WI38 (cell line): Measurements from ENCODE around the gene LAMC3.
"Not testable (repeated sequence)": the region's sequence is repeated elsewhere in the genome, so short reads cannot be mapped to it uniquely, and the experiment has no call there.

Source experiments
- H3K4me3 ChIP-seq: 2 replicates; pipeline ENCODE4 v1.5.1; 2011; ENCODE audit warnings: low read depth, mild to moderate bottlenecking, control low read depth, low read length
- TF ChIP-seq, protein P1 (sequence below): IDR thresholded peaks from 2 replicates; pipeline ENCODE4 v1.5.1; 2012; ENCODE audit warnings: low read depth, mild to moderate bottlenecking, control low read depth, low read length

LAMC3 gene

DNA sequence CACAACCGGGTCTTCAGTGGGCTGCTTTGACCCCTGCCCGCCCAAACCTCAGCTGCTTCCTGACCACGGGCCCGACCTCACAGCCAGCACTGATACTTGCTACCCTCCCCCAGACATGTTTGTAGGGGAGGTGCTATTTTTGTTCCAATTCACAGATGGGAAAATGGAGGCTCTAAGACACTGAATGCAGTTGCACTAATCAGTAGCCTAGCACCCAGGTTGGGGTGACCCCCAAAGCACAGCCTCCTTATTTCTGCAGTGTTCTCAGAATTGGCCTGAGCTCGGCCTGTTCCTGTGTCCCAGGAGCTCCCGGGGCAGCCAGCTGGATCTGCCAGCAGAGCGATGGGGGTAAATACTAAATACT is 22.6 kb downstream of the LAMC3 start:
- TF ChIP-seq, protein P1, sequence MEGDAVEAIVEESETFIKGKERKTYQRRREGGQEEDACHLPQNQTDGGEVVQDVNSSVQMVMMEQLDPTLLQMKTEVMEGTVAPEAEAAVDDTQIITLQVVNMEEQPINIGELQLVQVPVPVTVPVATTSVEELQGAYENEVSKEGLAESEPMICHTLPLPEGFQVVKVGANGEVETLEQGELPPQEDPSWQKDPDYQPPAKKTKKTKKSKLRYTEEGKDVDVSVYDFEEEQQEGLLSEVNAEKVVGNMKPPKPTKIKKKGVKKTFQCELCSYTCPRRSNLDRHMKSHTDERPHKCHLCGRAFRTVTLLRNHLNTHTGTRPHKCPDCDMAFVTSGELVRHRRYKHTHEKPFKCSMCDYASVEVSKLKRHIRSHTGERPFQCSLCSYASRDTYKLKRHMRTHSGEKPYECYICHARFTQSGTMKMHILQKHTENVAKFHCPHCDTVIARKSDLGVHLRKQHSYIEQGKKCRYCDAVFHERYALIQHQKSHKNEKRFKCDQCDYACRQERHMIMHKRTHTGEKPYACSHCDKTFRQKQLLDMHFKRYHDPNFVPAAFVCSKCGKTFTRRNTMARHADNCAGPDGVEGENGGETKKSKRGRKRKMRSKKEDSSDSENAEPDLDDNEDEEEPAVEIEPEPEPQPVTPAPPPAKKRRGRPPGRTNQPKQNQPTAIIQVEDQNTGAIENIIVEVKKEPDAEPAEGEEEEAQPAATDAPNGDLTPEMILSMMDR = no peak

DNA sequence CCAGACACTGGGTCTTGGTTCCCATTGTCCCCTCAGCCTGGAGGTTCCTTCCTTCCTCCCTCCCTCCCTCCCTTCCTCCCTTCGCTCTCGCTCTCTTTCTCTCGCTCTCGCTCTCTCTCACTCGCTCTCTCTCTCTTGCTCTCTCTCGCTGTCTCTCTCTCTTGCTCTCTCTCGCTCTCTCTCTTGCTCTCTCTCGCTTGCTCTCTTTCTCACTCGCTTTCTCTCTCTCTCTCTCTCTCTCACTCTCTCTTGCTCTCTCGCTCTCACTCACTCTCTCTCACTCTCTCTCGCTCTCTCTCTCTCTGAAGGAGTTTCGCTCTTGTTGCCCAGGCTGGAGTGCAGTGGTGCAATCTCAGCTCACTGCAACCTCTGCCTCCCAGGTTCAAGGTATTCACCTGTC is 23.4 kb downstream of the LAMC3 start:
- TF ChIP-seq, protein P1 = no peak
- no peak overlapping the region for H3K4me3 ChIP-seq

More for the DNA sequence above, 22.6 kb downstream of the LAMC3 start:
- H3K4me3 ChIP-seq = no peak overlapping the region

DNA sequence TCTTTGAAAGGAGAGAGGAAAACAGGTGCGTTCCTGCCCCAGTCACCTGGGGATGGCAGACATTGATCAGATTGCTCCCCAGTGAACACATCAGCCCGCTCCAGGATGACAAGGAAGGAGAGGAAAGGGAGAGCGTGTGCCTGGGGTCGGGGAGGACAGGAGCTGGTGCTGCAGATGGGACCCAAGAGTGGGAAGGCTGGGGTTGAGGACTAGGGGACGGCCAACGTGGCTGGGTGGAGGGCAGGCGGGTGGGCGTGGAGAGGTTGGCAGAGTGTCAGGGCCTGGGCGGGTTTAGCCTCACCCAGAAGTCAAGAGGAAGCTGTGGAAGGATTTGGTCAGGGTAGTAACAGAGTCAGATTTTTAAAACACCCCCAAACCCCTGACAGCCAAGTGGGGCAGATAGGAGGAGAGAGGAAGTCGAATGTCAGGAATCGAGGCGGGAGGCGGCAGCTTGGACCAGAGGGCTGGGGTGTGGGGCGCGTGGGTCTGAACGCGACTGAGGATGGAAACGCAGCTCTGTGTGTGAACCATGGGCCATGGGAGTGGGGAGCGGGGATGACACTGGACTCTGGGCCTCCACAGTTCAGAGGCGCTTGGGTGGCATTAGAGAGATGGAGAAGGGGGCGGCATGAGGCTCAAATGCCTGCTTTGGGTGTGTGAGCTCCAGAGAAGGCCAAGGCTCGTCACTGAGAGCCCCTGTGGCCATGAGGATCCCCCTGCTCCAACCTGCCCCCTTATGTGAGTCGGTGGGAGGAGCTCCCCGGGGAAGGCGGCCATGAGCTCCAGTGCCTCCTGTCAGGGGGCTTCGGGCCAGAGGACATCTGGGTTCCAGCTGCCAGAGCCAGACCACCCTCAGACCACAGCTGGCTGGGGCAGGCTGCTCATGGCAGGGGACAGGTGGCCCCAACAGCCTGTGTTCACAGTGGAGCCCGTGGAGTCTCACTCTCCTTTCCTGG is 24.6 kb downstream of the LAMC3 start:
- TF ChIP-seq, protein P1 = no peak
- no peak overlapping the region for H3K4me3 ChIP-seq

DNA sequence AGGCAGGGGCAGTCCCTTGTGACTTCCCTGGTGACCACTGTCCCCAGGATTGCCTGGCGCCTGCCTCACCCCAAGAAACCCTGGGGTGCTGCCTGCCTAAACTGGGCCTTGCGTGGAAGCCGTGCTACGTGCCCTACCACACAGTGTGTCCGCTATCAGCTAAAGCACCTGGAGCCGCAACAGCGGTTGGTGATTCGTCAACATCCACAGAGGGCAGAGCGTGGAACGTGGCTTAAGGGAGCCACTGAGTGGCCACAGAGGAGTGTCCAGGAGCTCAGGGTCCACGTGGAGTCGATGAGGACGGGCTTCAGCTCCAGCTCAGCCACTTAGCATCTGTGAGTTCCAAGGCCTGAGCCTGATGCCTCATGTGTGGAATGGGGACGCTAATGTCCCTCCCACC is 25.3 kb downstream of the LAMC3 start:
- TF ChIP-seq, protein P1 = no peak

DNA sequence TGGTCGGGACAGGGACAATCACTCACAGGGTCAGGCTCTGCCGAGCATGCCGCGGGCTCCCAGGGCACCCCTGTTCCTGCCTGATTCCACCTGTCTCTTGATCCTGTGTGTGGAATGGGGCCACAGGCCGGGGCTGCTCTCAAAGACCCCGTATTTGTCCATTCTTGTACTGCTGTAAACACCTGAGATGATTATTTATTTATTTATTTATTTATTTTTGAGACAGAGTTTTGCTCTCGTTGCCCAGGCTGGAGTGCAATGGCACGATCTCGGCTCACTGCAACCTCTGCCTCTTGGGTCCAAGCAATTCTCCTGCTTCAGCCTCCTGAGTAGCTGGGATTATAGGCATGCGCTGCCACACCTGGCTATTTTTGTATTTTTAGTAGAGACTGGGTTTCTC is 25.8 kb downstream of the LAMC3 start:
- not testable (repeated sequence) for H3K4me3 ChIP-seq

More for the DNA sequence above, 25.3 kb downstream of the LAMC3 start:
- no peak overlapping the region for H3K4me3 ChIP-seq

DNA sequence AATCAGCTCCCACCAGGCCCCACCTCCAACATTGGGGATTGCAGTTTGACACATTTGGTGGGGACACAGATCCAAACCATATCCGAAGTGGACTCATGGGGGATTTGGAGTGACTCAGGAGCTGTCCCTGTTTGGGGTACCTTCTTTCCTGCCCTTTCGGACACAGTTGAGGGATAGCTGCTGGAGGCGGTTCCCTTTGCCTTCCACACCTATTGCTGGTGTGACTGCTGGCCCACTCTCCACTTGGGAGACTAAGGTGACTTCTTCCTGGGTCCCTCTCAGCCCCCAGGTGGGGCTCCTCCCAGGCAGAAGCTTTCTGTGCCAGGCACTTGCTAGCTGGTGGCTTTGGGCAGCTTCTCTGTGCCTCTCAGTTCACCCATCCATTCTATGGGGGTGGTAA is 26.6 kb downstream of the LAMC3 start:
- no peak overlapping the region for H3K4me3 ChIP-seq
- TF ChIP-seq, protein P1 = no peak

DNA sequence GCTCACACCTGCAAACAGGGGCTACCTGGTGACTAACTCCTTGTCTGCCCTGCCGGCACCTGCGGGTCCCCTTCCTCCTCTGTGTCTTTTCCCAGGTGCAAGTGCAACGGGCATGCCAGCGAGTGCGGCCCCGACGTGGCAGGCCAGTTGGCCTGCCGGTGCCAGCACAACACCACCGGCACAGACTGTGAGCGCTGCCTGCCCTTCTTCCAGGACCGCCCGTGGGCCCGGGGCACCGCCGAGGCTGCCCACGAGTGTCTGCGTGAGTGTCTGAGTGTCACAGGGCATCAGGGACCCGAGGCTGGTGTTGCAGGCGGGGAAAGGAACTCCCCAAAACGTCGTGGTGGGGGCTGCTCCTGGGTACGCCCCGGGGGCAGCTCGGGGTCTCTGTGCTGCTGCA is 27.1 kb downstream of the LAMC3 start:
- TF ChIP-seq, protein P1 = no peak
- H3K4me3 ChIP-seq = no peak overlapping the region
